Caco-2 (cell line): ENCODE results near the gene IMMT. TPM values are rescaled to one million over a fixed set of nuclear protein-coding genes. Genes with fewer than 3 reads are reported as not detected.

Experiments
- BruUV-seq: library from RNA; stranded (reverse); fragments of 400-500 nt; replicated peaks from 2 replicates; lab custom pipeline; 2021; lab: Mats Ljungman, UMichigan
- CTCF ChIA-PET: fragments of 300-600 bp; sonication (Branson Sonifier 250); formaldehyde crosslinking; loops from one replicate; lab custom pipeline; 2022; ENCODE audit warnings: antibody characterized with exemption; lab: Charles Lee
- POLR2A ChIA-PET: fragments of 300-600 bp; sonication (Branson Sonifier 250); formaldehyde crosslinking; loops from one replicate; lab custom pipeline; 2022; ENCODE audit warnings: antibody characterized with exemption; lab: Charles Lee
- DNase-seq, 2 experiments: peaks; one replicate each; pipeline versions ENCODE4 v3.0.0 to v3.0.0-alpha.2; 2020 to 2022
- H3K27me3 ChIP-seq: replicated peaks from 2 replicates; pipeline ENCODE4 v1.6.0; 2011; ENCODE audit warnings: low read length; ENCODE audit not compliant: control insufficient read depth, insufficient read depth
- H3K36me3 ChIP-seq: 2 replicates; pipeline ENCODE4 v1.5.1; 2011; ENCODE audit warnings: low read length; ENCODE audit not compliant: control insufficient read depth, insufficient read depth
- H3K4me1 ChIP-seq: fragments of 250-450 bp; sonication (Bioruptor Pico); 2 replicates; pipeline ENCODE4 v1.5.1; 2020; ENCODE audit warnings: mild to moderate bottlenecking
- H3K4me3 ChIP-seq: 2 replicates; pipeline ENCODE4 v1.5.1; 2011; ENCODE audit warnings: low read depth, mild to moderate bottlenecking, control low read depth, low read length
- H3K9me3 ChIP-seq: fragments of 250-450 bp; sonication (Bioruptor Pico); 2 replicates; pipeline ENCODE4 v1.5.1; 2020; ENCODE audit warnings: mild to moderate bottlenecking, moderate library complexity
- H3K27ac Mint-ChIP-seq: one replicate; pipeline ENCODE4 v1.8.0; 2022; ENCODE audit warnings: mixed read lengths; ENCODE audit not compliant: unreplicated experiment
- H3K27me3 Mint-ChIP-seq: one replicate; pipeline ENCODE4 v1.8.0; 2022; ENCODE audit warnings: mixed read lengths; ENCODE audit not compliant: insufficient read depth, unreplicated experiment
- H3K36me3 Mint-ChIP-seq: one replicate; pipeline ENCODE4 v1.8.0; 2022; ENCODE audit warnings: mild to moderate bottlenecking, mixed read lengths; ENCODE audit not compliant: insufficient read depth, unreplicated experiment
- H3K4me1 Mint-ChIP-seq: one replicate; pipeline ENCODE4 v1.8.0; 2022; ENCODE audit warnings: low read depth, mixed read lengths; ENCODE audit not compliant: unreplicated experiment
- H3K4me3 Mint-ChIP-seq: one replicate; pipeline ENCODE4 v1.8.0; 2022; ENCODE audit warnings: mild to moderate bottlenecking, moderate library complexity, mixed read lengths; ENCODE audit not compliant: unreplicated experiment
- H3K9me3 Mint-ChIP-seq: one replicate; pipeline ENCODE4 v1.8.0; 2022; ENCODE audit warnings: mixed read lengths; ENCODE audit not compliant: unreplicated experiment
- CTCF ChIP-seq, 2 experiments: fragments of 200-600 bp in 1 of 2; IDR thresholded peaks; 1 replicate in 1 of 2; 2 replicates in 1 of 2; pipeline versions ENCODE4 v1.5.1 to v1.8.0; 2011 to 2022; ENCODE audit warnings: antibody characterized with exemption in 1 of 2, control low read depth in 1 of 2, inconsistent platforms in 1 of 2, low read depth in 1 of 2, low read length in 1 of 2, mild to moderate bottlenecking in 1 of 2, moderate library complexity in 1 of 2; ENCODE audit not compliant: insufficient read depth in 1 of 2, severe bottlenecking in 1 of 2, unreplicated experiment in 1 of 2
- intact Hi-C: fragments of 100-400 bp; cut with micrococcal nuclease; formaldehyde crosslinking; loops from one replicate; pipeline ENCODE4 v1.10.0; 2022; ENCODE audit not compliant: unreplicated experiment
- total RNA-seq: library from RNA; stranded (reverse); gene quantifications from 2 replicates; pipeline ENCODE4 v1.2.3, GENCODE V29; 2022

IMMT gene
- total RNA-seq, 1 experiment from 2014 or later: 129 TPM

GRCh38 chr2:86239745-86240144 lies 44.5 kb upstream of the IMMT start:
- Mint-ChIP-seq H3K4me1 (peaks cover 21% of the 10 kb centered on the region), H3K4me3 (no peak overlapping the region), H3K27me3 (no peaks in the 10 kb centered on the region), H3K9me3 (peaks cover 7% of the 10 kb centered on the region), H3K36me3 (no peaks in the 10 kb centered on the region), H3K27ac (no peak overlapping the region)
- no TSS peak for BruUV-seq
- no peak for TF ChIP-seq CTCF (IDR thresholded peaks at IDR 0.05; ENCODE audit: insufficient read depth in 1 of 2, low read depth in 1 of 2, low read length in 1 of 2, severe bottlenecking in 1 of 2, unreplicated experiment in 1 of 2)
- intact Hi-C loops: no loop called here
- H3K27me3 ChIP-seq: no peaks in the 10 kb centered on the region
- H3K9me3 ChIP-seq: no peaks in the 10 kb centered on the region
- H3K4me3 ChIP-seq: no peak overlapping the region
- ChIA-PET CTCF (no interaction called here), POLR2A (no interaction called here)
- no peak for DNase-seq
- H3K4me1 ChIP-seq: peaks cover 11% of the 10 kb centered on the region
- H3K36me3 ChIP-seq: no peaks in the 10 kb centered on the region

GRCh38 chr2:86239326-86239725 lies 44.1 kb upstream of the IMMT start:
- H3K36me3 Mint-ChIP-seq: no peaks in the 10 kb centered on the region
- intact Hi-C loops: no loop called here
- H3K4me1 Mint-ChIP-seq: peaks cover 18% of the 10 kb centered on the region
- POLR2A ChIA-PET: no interaction called here
- H3K27me3 Mint-ChIP-seq: no peaks in the 10 kb centered on the region
- Histone ChIP-seq H3K9me3 (no peaks in the 10 kb centered on the region), H3K36me3 (no peaks in the 10 kb centered on the region), H3K4me1 (peaks cover 7% of the 10 kb centered on the region; the same call in 1 of the 2 replicates), H3K27me3 (no peaks in the 10 kb centered on the region), H3K4me3 (no peak overlapping the region)
- no TSS peak for BruUV-seq
- TF ChIP-seq CTCF (IDR thresholded peaks at IDR 0.05; ENCODE audit: insufficient read depth in 1 of 2, low read depth in 1 of 2, low read length in 1 of 2, severe bottlenecking in 1 of 2, unreplicated experiment in 1 of 2): no peak
- no peak overlapping the region for H3K27ac Mint-ChIP-seq
- CTCF ChIA-PET: no interaction called here
- peaks cover 5% of the 10 kb centered on the region for H3K9me3 Mint-ChIP-seq
- no peak for DNase-seq
- no peak overlapping the region for H3K4me3 Mint-ChIP-seq

GRCh38 chr2:86238354-86238753 lies 43.1 kb upstream of the IMMT start:
- DNase-seq: no peak
- Mint-ChIP-seq H3K4me3 (no peak overlapping the region), H3K4me1 (peaks cover 15% of the 10 kb centered on the region), H3K36me3 (no peaks in the 10 kb centered on the region), H3K27ac (no peak overlapping the region), H3K9me3 (no peaks in the 10 kb centered on the region), H3K27me3 (no peaks in the 10 kb centered on the region)
- H3K36me3 ChIP-seq: no peaks in the 10 kb centered on the region
- no peaks in the 10 kb centered on the region for H3K4me1 ChIP-seq
- ChIA-PET CTCF (no interaction called here), POLR2A (no interaction called here)
- intact Hi-C loops: no loop called here
- no peaks in the 10 kb centered on the region for H3K27me3 ChIP-seq
- TF ChIP-seq CTCF (IDR thresholded peaks at IDR 0.05; ENCODE audit: insufficient read depth in 1 of 2, low read depth in 1 of 2, low read length in 1 of 2, severe bottlenecking in 1 of 2, unreplicated experiment in 1 of 2): no peak
- no TSS peak for BruUV-seq
- no peak overlapping the region for H3K4me3 ChIP-seq
- no peaks in the 10 kb centered on the region for H3K9me3 ChIP-seq
